Measurements from ENCODE around the gene CHCHD3. TPM values are rescaled to one million over a fixed set of nuclear protein-coding genes. Genes with fewer than 3 reads are reported as not detected.

Gene CHCHD3
- total and polyA plus RNA-seq, 12 donors, result 12.3 to 113 (median 54.2) TPM

- Histone ChIP-seq H3K4me3 (no peak overlapping the region), H3K27me3 (no peaks in the 10 kb centered on the region), H3K36me3 (replicated peaks in 1 of 2) (no peaks in the 10 kb centered on the region), H3K9me3 (replicated peaks in 1 of 3) (no peaks in the 10 kb centered on the region), H3K4me1 (replicated peaks in 1 of 2) (no peaks in the 10 kb centered on the region), H3K27ac (no peak overlapping the region)
- no peak for DNase-seq
- intact Hi-C loops (cut with DNase I), result no loop called here
- TF ChIP-seq, protein P1, sequence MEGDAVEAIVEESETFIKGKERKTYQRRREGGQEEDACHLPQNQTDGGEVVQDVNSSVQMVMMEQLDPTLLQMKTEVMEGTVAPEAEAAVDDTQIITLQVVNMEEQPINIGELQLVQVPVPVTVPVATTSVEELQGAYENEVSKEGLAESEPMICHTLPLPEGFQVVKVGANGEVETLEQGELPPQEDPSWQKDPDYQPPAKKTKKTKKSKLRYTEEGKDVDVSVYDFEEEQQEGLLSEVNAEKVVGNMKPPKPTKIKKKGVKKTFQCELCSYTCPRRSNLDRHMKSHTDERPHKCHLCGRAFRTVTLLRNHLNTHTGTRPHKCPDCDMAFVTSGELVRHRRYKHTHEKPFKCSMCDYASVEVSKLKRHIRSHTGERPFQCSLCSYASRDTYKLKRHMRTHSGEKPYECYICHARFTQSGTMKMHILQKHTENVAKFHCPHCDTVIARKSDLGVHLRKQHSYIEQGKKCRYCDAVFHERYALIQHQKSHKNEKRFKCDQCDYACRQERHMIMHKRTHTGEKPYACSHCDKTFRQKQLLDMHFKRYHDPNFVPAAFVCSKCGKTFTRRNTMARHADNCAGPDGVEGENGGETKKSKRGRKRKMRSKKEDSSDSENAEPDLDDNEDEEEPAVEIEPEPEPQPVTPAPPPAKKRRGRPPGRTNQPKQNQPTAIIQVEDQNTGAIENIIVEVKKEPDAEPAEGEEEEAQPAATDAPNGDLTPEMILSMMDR (IDR thresholded peaks at IDR 0.05), result no peak
- TF ChIP-seq POLR2A (IDR thresholded peaks at IDR 0.05), result no peak
- 96 to 97% (median 96%) methylated on average over 7 of the region's 7 CpGs for WGBS, 4 donors
Observed at GRCh38 chr7:132847376-132847775, 234.5 kb downstream of the CHCHD3 start.

- H3K4me1 ChIP-seq (replicated peaks in 1 of 2), result no peaks in the 10 kb centered on the region
- no peak overlapping the region for H3K4me3 ChIP-seq
- 79 to 100% (median 92%) methylated on average over 3 of the region's 3 CpGs for WGBS, 4 donors
- no peaks in the 10 kb centered on the region for H3K27me3 ChIP-seq
- no peak for DNase-seq
- no peaks in the 10 kb centered on the region for H3K9me3 ChIP-seq (replicated peaks in 1 of 3)
- no peaks in the 10 kb centered on the region for H3K36me3 ChIP-seq (replicated peaks in 1 of 2)
- H3K27ac ChIP-seq, result no peak overlapping the region
- intact Hi-C loops (cut with DNase I), result no loop called here
- TF ChIP-seq, protein P1 (IDR thresholded peaks at IDR 0.05), result no peak
- TF ChIP-seq POLR2A (IDR thresholded peaks at IDR 0.05), result no peak
Observed at GRCh38 chr7:132846086-132846485, 235.8 kb downstream of the CHCHD3 start.

DNA sequence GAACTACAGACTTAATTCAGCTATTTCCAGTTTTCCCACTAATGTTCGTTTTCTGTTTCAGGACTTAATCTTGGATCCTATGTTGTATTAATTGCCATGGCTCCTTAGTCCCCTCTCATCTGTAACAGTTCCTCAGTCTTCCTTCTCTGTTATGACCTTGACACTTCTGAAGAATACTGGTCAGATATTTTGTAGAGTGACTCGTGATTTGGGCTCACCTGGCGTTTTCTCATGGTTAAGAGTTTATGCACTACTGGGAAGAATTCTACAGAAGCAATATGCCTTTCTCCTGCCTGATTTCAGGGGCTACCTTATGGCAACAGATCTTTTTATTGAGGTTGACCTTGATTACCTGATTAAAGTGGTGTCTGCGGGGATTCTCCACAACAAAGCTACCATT lies 239.4 kb downstream of the CHCHD3 start:
- H3K27me3 ChIP-seq, result no peaks in the 10 kb centered on the region
- H3K4me3 ChIP-seq, result no peak overlapping the region
- no peak for TF ChIP-seq POLR2A (IDR thresholded peaks at IDR 0.05)
- TF ChIP-seq, protein P1 (IDR thresholded peaks at IDR 0.05), result no peak
- no peaks in the 10 kb centered on the region for H3K36me3 ChIP-seq (replicated peaks in 1 of 2)
- no peak overlapping the region for H3K27ac ChIP-seq
- no peaks in the 10 kb centered on the region for H3K4me1 ChIP-seq (replicated peaks in 1 of 2)
- 86 to 91% (median 88%) methylated on average over 4 of the region's 4 CpGs for WGBS, 4 donors
- no peak for DNase-seq
- intact Hi-C loops (cut with DNase I), result no loop called here
- H3K9me3 ChIP-seq (replicated peaks in 1 of 3), result no peaks in the 10 kb centered on the region

DNA sequence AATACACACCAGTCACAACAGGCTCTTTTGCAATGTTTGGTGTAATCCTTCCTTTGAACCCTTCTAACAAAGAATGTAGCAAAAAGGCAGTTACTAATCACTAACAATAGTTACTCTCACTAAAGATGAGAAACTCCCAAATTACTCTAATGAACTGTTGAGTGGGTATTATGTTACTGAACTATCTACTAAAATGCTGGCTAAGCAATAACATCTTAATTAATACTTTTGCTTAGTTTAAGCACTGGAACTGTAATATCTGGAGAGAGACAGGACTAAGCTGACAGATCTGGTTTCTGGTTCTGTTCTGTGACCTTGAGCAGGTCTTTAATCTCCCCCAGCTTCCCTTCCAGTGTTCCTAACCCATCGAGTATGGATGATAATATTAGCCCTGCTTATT lies 241.7 kb downstream of the CHCHD3 start:
- WGBS, 4 donors, result 29 to 52% (median 36%) methylated on average over 1 of the region's 1 CpG
- Histone ChIP-seq H3K27ac (no peak overlapping the region), H3K4me1 (replicated peaks in 1 of 2) (no peaks in the 10 kb centered on the region), H3K36me3 (replicated peaks in 1 of 2) (no peaks in the 10 kb centered on the region), H3K27me3 (no peaks in the 10 kb centered on the region), H3K4me3 (no peak overlapping the region), H3K9me3 (replicated peaks in 1 of 3) (no peaks in the 10 kb centered on the region)
- no peak for DNase-seq
- no peak for TF ChIP-seq POLR2A (IDR thresholded peaks at IDR 0.05)
- TF ChIP-seq, protein P1 (IDR thresholded peaks at IDR 0.05), result no peak
- intact Hi-C loops (cut with DNase I), result no loop called here
